IPS DF 6.9 (cell line): Measurements from ENCODE around the gene PUS1.

ENCODE experiments used
- DNase-seq: peaks from one replicate; pipeline ENCODE4 v3.0.0-alpha.2; 2013; ENCODE audit warnings: low read depth, low spot score
- H3K27ac ChIP-seq: one replicate; pipeline ENCODE4 v1.5.1; 2013; ENCODE audit warnings: low read length, control low read depth
- H3K27me3 ChIP-seq: 2 replicates; pipeline ENCODE4 v1.6.1; 2013; ENCODE audit warnings: mild to moderate bottlenecking, low read length; ENCODE audit not compliant: control insufficient read depth, insufficient read depth
- H3K36me3 ChIP-seq: 2 replicates; pipeline ENCODE4 v1.6.1; 2013; ENCODE audit warnings: low read length; ENCODE audit not compliant: control insufficient read depth, insufficient read depth
- H3K4me1 ChIP-seq: 2 replicates; pipeline ENCODE4 v1.6.1; 2013; ENCODE audit warnings: low read length; ENCODE audit not compliant: control insufficient read depth, insufficient read depth
- H3K4me3 ChIP-seq: 2 replicates; pipeline ENCODE4 v1.5.1; 2013; ENCODE audit warnings: mild to moderate bottlenecking, low read length
- H3K9me3 ChIP-seq: 2 replicates; pipeline ENCODE4 v1.6.1; 2013; ENCODE audit warnings: low read length, inconsistent platforms; ENCODE audit not compliant: control insufficient read depth, insufficient read depth
- WGBS: extraction: QIAGEN DNeasy Blood & Tissue Kit; methylation state at CpG from one replicate; pipeline ENCODE4 v1.1.7; 2013; ENCODE audit warnings: mixed read lengths, missing lambda C conversion rate; ENCODE audit not compliant: insufficient read length, insufficient coverage; 5-methylcytosine and 5-hydroxymethylcytosine counted together

The PUS1 gene

DNA sequence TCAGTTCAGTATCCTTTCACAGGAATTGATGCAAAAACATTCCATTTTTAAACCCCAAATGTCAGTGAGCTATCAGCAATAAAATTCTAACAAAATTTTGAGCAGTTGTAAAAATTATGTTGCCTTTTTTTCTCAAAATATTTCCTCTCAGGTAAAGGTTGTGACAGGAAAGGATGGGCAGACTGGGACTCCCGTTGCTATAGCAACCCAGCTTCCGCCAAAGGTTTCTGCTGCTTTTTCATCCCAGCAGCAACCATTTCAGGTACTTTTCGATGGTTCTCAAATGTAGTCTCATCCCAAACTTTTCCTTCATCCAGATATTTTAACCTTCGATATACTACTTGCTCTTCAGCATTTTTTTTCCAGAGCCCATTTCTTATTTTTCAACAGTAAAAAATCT, 34.3 kb downstream of the PUS1 start:
- Histone ChIP-seq H3K9me3 (no peaks in the 10 kb centered on the region), H3K4me3 (no peak overlapping the region), H3K27me3 (no peaks in the 10 kb centered on the region), H3K36me3 (peaks cover 3% of the 10 kb centered on the region; the same call in 1 of the 2 replicates), H3K4me1 (no peaks in the 10 kb centered on the region), H3K27ac (no peak overlapping the region)
- no peak for DNase-seq
- 100% methylated on average over 1 of the region's 4 CpGs for WGBS

DNA sequence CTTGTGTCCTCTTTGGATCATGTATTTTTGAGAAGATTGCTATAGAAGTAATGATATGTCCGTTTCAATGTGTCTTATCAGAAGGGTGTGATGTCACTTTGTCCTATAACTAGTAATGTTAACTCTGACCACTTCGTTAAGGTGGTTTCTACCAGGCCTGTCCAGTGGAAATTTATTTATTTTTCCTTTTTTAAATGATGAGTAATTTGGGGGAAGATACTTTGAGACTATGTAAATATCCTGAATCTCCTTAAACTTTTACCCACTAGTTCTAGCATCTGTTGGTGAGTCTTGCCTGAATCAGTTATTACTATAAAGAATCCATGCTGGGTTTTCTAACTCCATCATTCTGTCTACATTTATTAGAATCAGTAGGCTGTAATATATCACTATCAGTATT, 36.0 kb downstream of the PUS1 start:
- DNase-seq, result no peak
- Histone ChIP-seq H3K27ac (no peak overlapping the region), H3K9me3 (no peaks in the 10 kb centered on the region), H3K4me1 (no peaks in the 10 kb centered on the region), H3K27me3 (no peaks in the 10 kb centered on the region), H3K36me3 (peaks cover 3% of the 10 kb centered on the region; the same call in 1 of the 2 replicates), H3K4me3 (no peak overlapping the region)
- WGBS, result no CpG with 5 or more reads among the region's 2 CpGs

DNA sequence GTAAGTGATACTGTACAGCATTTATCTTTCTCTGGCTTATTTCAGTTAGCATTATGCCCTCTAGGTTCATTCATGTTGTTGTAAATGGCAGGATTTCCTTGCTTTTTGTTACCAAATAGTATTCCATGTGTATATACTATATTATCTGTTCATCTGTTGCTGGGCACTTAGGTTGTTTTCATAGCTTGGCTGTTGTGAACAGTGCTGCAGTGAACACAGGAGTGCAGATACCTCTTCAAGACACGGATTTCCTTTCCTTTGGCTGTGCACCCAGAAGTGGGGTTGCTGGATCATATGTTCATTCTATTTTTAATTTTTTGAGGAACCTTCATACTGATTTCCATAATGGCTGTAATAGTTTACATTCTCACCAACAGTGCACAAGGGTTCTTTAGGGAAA, 42.1 kb downstream of the PUS1 start:
- H3K4me1 ChIP-seq, result no peaks in the 10 kb centered on the region
- H3K9me3 ChIP-seq, result no peaks in the 10 kb centered on the region
- no peaks in the 10 kb centered on the region for H3K27me3 ChIP-seq
- no peak for DNase-seq
- no peak overlapping the region for H3K4me3 ChIP-seq
- H3K36me3 ChIP-seq, result no peaks in the 10 kb centered on the region
- no CpG with 5 or more reads among the region's 1 CpG for WGBS
- no peak overlapping the region for H3K27ac ChIP-seq

DNA sequence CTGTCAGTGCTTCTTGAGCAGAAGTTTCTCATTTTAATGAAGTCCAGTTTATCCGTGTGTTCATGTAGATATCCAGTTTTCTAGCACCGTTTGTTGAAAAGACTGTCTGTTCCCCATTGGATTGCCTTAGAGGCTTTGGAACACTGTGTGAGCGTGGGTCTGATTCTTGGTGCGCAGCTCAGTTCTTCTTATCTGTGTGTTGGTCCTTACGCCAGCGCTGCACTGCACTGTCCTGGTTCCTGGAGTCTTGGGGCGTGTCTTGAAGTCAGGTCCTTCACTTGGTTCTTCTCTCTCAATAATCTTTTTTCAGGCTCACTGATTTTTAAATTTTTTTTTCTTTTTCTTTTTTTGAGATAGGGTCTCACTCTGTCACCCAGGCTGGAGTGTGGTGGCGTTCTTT, 46.2 kb downstream of the PUS1 start:
- Histone ChIP-seq H3K9me3 (no peaks in the 10 kb centered on the region), H3K4me1 (no peaks in the 10 kb centered on the region), H3K27me3 (no peaks in the 10 kb centered on the region), H3K36me3 (no peaks in the 10 kb centered on the region), H3K4me3 (no peak overlapping the region), H3K27ac (no peak overlapping the region)
- no peak for DNase-seq
- no CpG with 5 or more reads among the region's 8 CpGs for WGBS

DNA sequence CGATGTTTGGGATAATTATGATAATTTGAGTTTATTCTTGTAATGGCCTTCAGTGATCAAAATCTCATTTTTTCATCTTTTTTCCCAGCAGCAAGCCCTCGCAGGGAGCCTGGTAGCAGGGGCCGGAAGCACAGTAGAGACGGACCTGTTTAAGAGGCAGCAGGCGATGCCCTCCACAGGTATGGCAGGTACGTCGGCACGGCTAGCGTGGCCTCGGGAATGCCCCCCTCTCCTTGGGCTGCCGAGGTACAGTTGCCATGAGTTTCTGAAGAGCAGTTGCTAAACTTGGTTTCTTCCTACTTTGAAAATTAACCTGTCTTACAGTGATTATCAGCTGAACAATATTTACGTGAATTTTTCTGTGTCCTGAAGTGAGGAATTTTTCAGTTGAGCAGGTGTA, 50.5 kb downstream of the PUS1 start:
- WGBS, result 100% methylated on average over 1 of the region's 12 CpGs
- Histone ChIP-seq H3K9me3 (no peaks in the 10 kb centered on the region), H3K36me3 (peaks cover 9% of the 10 kb centered on the region), H3K4me1 (no peaks in the 10 kb centered on the region), H3K27me3 (no peaks in the 10 kb centered on the region), H3K27ac (no peak overlapping the region), H3K4me3 (no peak overlapping the region)
- no peak for DNase-seq

DNA sequence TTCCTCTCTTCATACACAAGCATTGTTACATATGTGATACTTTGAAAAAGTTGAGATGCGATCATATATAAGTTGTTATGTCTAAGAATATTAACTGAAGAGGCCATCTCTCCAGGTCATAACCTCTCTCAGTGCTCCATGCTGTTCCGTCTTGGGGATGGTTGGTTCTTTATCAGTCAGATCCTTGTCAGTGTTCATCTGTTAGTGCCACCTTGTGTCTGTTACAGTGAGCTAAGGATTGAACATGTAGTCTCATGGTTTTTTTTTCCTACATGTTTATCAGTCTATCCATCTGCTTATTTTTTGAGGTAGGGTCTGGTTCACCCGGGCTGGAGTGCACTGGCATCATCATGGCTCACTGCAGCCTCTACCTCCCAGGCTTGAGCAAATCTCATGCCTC, 51.2 kb downstream of the PUS1 start:
- WGBS, result no CpG with 5 or more reads among the region's 3 CpGs

DNA sequence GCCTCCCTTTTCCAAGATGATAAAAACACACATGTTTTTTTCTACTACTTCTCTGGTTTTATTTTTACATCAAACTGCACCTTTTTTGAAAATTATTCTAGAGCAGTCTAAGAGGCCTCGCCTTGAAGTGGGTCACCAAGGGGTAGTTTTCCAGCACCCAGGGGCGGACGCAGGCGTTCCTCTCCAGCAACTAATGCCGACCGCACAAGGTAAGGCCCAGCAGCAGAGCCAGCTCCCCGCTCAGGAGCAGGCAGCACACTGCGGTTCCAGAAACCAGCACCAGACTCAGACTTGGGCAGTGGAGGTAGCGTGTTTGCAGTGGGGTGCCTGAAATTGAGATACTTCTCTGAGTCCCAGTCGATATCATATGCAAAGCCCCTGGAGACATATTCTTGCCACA, 52.3 kb downstream of the PUS1 start:
- no peak for DNase-seq
- no peaks in the 10 kb centered on the region for H3K4me1 ChIP-seq
- no peak overlapping the region for H3K27ac ChIP-seq
- H3K27me3 ChIP-seq, result no peaks in the 10 kb centered on the region
- no peak overlapping the region for H3K4me3 ChIP-seq
- no peaks in the 10 kb centered on the region for H3K9me3 ChIP-seq
- no CpG with 5 or more reads among the region's 10 CpGs for WGBS
- H3K36me3 ChIP-seq, result peaks cover 10% of the 10 kb centered on the region

More for the DNA sequence above, 51.2 kb downstream of the PUS1 start:
- Histone ChIP-seq H3K4me3 (no peak overlapping the region), H3K9me3 (no peaks in the 10 kb centered on the region), H3K36me3 (peaks cover 9% of the 10 kb centered on the region), H3K27ac (no peak overlapping the region), H3K27me3 (no peaks in the 10 kb centered on the region), H3K4me1 (no peaks in the 10 kb centered on the region)
- no peak for DNase-seq

DNA sequence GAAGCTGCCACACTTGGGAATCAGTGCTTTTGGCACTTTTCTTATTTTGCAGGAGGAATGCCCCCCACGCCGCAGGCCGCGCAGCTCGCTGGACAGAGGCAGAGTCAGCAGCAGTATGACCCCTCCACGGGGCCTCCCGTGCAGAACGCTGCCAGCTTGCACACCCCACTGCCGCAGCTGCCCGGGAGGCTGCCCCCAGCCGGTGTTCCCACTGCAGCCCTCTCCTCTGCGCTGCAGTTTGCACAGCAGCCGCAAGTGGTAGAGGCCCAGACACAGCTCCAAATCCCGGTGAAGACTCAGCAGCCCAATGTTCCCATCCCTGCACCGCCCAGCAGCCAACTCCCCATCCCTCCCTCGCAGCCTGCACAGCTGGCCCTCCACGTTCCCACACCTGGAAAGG, 53.0 kb downstream of the PUS1 start:
- no peak overlapping the region for H3K27ac ChIP-seq
- DNase-seq, result no peak
- WGBS, result no CpG with 5 or more reads among the region's 17 CpGs
- H3K36me3 ChIP-seq, result peaks cover 12% of the 10 kb centered on the region
- no peaks in the 10 kb centered on the region for H3K27me3 ChIP-seq
- H3K9me3 ChIP-seq, result no peaks in the 10 kb centered on the region
- H3K4me3 ChIP-seq, result no peak overlapping the region
- H3K4me1 ChIP-seq, result no peaks in the 10 kb centered on the region

DNA sequence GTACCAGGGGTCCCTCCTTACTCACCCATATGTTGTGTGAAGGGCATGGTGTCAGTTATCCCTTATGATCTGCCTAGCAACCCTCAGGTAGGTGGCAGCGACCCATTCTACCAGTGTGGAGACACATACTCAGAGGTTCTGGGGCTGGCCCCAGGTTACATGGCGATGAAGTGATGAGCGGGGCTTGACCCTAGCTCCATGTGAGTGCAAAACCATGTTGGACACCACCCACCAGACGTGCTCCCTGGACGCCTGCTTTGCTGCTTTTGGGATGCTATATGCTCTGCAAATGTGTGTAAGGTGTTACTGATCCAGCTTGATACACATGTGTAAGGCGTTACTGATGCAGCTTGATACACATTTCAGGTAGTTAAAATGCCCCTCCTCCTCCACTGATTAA, 54.0 kb downstream of the PUS1 start:
- Histone ChIP-seq H3K4me1 (no peaks in the 10 kb centered on the region), H3K27me3 (no peaks in the 10 kb centered on the region), H3K9me3 (no peaks in the 10 kb centered on the region), H3K36me3 (peaks cover 12% of the 10 kb centered on the region), H3K4me3 (no peak overlapping the region), H3K27ac (no peak overlapping the region)
- no peak for DNase-seq
- no CpG with 5 or more reads among the region's 6 CpGs for WGBS

DNA sequence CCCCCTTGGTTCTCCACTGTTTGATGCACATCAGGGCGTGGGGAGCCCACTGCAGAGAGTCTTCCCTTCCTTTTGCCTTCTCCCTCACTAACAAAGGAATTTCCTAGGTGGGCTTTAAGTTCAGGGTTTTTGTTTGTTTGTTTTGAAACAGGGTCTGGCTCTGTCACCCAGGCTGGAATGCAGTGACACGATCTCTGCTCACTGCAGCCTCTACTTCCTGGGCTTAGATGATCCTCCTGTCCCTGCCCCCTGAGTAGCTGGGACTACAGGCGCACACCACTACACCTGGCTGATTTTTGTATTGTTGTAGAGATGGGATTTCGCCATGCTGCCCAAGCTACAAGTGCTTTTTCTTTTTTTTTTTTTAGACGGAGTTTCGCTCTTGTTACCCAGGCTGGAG, 54.5 kb downstream of the PUS1 start:
- no peaks in the 10 kb centered on the region for H3K9me3 ChIP-seq
- H3K27me3 ChIP-seq, result no peaks in the 10 kb centered on the region
- DNase-seq, result no peak
- H3K36me3 ChIP-seq, result peaks cover 12% of the 10 kb centered on the region
- no peak overlapping the region for H3K27ac ChIP-seq
- 0 out of 2 replicates have a peak, but pooled peaks cover 1% of the 10 kb centered on the region for H3K4me1 ChIP-seq
- no CpG with 5 or more reads among the region's 6 CpGs for WGBS
- no peak overlapping the region for H3K4me3 ChIP-seq

DNA sequence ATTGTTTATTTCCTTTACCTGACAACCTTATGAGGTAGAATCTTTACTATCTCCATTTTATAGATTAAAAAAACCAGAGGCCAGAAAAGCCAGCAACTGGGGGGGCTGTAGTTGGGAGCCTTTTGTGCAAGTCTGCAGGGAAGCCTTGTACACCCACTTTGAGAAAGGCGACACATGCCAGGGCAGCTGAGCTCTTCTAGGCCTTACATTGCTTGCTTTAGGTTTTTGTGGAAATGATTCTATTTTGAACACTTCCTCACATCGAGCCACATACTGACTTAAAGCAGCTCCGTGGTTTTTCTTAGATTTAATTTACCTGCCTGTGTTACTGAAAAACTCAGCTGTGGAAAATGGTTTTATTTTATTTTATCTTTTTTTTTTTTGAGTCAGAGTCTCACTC, 55.3 kb downstream of the PUS1 start:
- WGBS, result no CpG with 5 or more reads among the region's 3 CpGs
- no peak overlapping the region for H3K27ac ChIP-seq
- H3K4me3 ChIP-seq, result no peak overlapping the region
- DNase-seq, result no peak
- H3K36me3 ChIP-seq, result peaks cover 12% of the 10 kb centered on the region
- no peaks in the 10 kb centered on the region for H3K9me3 ChIP-seq
- peaks cover 5% of the 10 kb centered on the region for H3K4me1 ChIP-seq
- H3K27me3 ChIP-seq, result no peaks in the 10 kb centered on the region
